OCI-LY3 (cell line): ENCODE results near the gene CIDEB.

ENCODE experiments used
- H2AFZ ChIP-seq: fragments of 200-600, 300-600 bp; shearing (Covaris generic); 2 replicates; pipeline ENCODE4 v1.6.0; 2014; ENCODE audit warnings: antibody characterized with exemption, low read depth, low read length
- H3K27ac ChIP-seq: fragments of 200-600, 300-600 bp; sonication (generic); 2 replicates; pipeline ENCODE4 v1.5.1; 2014; ENCODE audit warnings: mild to moderate bottlenecking, low read length, moderate library complexity, mixed read lengths
- H3K27me3 ChIP-seq: fragments of 200-600, 300-600 bp; sonication (generic); 2 replicates; pipeline ENCODE4 v1.6.1; 2014; ENCODE audit warnings: low read depth, low read length, mixed read lengths
- H3K36me3 ChIP-seq: fragments of 200-600, 300-600 bp; sonication (generic); replicated peaks from 2 replicates; pipeline ENCODE3; 2014; ENCODE audit warnings: low read depth, low read length, mixed read lengths
- H3K4me1 ChIP-seq: fragments of 300-600, 200-600 bp; sonication (generic); 2 replicates; pipeline ENCODE4 v1.6.1; 2014; ENCODE audit warnings: low read length, mixed read lengths
- H3K4me2 ChIP-seq: fragments of 200-600, 300-600 bp; sonication (generic); 2 replicates; pipeline ENCODE4 v1.6.1; 2014; ENCODE audit warnings: low read length, mixed read lengths
- H3K4me3 ChIP-seq: fragments of 300-600, 200-600 bp; sonication (generic); 2 replicates; pipeline ENCODE4 v1.5.1; 2014; ENCODE audit warnings: antibody characterized with exemption, mild to moderate bottlenecking, low read length, moderate library complexity
- H3K79me2 ChIP-seq: fragments of 300-600, 200-600 bp; shearing (Covaris generic); 2 replicates; pipeline ENCODE4 v1.6.1; 2014; ENCODE audit warnings: mild to moderate bottlenecking, low read length, mixed read lengths
- H3K9ac ChIP-seq: fragments of 300-600, 200-600 bp; shearing (Covaris generic); 2 replicates; pipeline ENCODE4 v1.6.0; 2014; ENCODE audit warnings: mild to moderate bottlenecking, low read length, moderate library complexity
- H3K9me3 ChIP-seq: fragments of 200-600, 300-600 bp; shearing (Covaris generic); 2 replicates; pipeline ENCODE4 v1.6.1; 2014; ENCODE audit warnings: low read length, mixed read lengths; ENCODE audit not compliant: insufficient read depth
- H4K20me1 ChIP-seq: fragments of 200-600, 300-600 bp; sonication (generic); 2 replicates; pipeline ENCODE4 v1.6.1; 2016; ENCODE audit warnings: low read length, mixed read lengths; ENCODE audit not compliant: insufficient read depth
- CTCF ChIP-seq: fragments of 200-600, 300-600 bp; sonication (generic); IDR thresholded peaks from 2 replicates; pipeline ENCODE4 v1.5.1; 2014; ENCODE audit warnings: antibody characterized with exemption, low read length, low read depth
- EZH2phosphoT487 ChIP-seq: fragments of 200-600 bp; shearing (Covaris generic); IDR thresholded peaks from 2 replicates; pipeline ENCODE4 v1.6.1; 2018; ENCODE audit warnings: antibody characterized with exemption, mixed run types, low read depth

Gene CIDEB

DNA sequence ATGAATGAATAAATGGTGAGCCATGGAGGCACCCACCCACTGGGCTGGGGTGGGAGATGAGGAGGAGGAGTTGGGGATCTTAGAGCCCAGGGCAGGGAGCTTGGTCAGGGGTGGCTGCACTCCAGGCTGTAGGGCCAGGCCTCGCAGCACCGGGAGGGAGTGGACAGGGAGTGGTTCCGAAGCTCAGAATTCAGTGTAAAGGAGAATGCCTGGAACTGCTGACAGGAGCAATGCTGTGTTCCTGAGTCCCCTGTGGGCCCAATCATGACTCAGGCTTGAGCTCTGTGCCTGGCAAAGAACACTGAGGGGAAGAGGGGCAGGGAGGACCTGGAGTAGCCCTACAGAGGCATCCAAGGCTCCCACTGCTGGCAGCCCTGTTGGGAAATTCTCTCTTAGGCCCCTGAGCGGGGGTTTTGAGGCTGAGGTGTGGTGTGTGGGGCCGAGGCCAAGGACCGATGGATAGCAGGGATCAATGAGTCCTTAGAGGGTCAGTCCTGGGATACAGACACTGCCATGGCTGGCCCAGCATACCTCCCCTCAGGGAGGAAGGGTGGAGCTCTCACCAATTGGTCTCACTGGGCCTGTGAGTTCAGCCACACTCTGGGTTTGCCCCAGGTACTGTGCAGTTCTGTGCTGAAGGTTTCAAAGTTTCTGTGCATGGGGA is 26.8 kb downstream of the CIDEB start:
- H3K4me2 ChIP-seq = no peak overlapping the region

GRCh38 chr14:24279301-24280186 is 28.2 kb downstream of the CIDEB start:
- Histone ChIP-seq H2AFZ (0 out of 2 replicates have a peak overlapping the region, but pooled peaks have one; percentile 1), H3K36me3 (no peaks in the 10 kb centered on the region)

More for the DNA sequence above, 26.8 kb downstream of the CIDEB start:
- no peaks in the 10 kb centered on the region for H4K20me1 ChIP-seq
- H3K4me3 ChIP-seq = no peak overlapping the region
- no peak overlapping the region for H3K9ac ChIP-seq
- H3K27me3 ChIP-seq = no peaks in the 10 kb centered on the region
- H2AFZ ChIP-seq = no peak overlapping the region
- TF ChIP-seq CTCF (no peak), EZH2phosphoT487 (no peak)
- no peak overlapping the region for H3K27ac ChIP-seq
- H3K79me2 ChIP-seq = no peaks in the 10 kb centered on the region
- H3K4me1 ChIP-seq = peaks cover 30% of the 10 kb centered on the region
- no peaks in the 10 kb centered on the region for H3K9me3 ChIP-seq
- H3K36me3 ChIP-seq = no peaks in the 10 kb centered on the region

DNA sequence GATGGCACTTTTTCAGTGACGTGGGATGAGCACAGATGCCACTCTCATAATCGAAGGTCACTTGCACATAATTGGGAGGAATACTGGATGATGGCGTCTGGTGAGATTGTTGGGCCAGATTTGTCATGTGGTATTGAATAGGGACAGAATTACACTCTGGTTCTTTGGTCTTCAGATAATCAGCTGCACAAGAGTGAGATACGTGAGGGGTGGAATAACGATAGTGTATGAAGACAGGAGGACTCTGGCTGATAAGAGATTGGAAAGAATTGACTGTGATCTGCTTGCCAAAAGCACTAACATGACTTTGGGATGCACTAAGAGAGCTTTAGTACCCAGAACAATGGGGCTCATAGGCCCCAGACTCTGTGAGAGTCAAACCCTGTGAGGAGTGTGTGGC is 29.4 kb downstream of the CIDEB start:
- no peak overlapping the region for H3K4me3 ChIP-seq
- no peaks in the 10 kb centered on the region for H4K20me1 ChIP-seq
- H3K27ac ChIP-seq = no peak overlapping the region
- peaks cover 46% of the 10 kb centered on the region for H3K4me1 ChIP-seq
- H3K4me2 ChIP-seq = peak overlapping the region; percentile 53; the same call in 1 of the 2 replicates
- H3K9ac ChIP-seq = no peak overlapping the region
- no peak overlapping the region for H2AFZ ChIP-seq
- H3K9me3 ChIP-seq = no peaks in the 10 kb centered on the region
- no peaks in the 10 kb centered on the region for H3K79me2 ChIP-seq
- H3K27me3 ChIP-seq = no peaks in the 10 kb centered on the region
- TF ChIP-seq CTCF (no peak), EZH2phosphoT487 (no peak)
- no peaks in the 10 kb centered on the region for H3K36me3 ChIP-seq

More at GRCh38 chr14:24279301-24280186, 28.2 kb downstream of the CIDEB start:
- peak overlapping the region; percentile 17; the same call in 1 of the 2 replicates for H3K27ac ChIP-seq
- TF ChIP-seq EZH2phosphoT487 (no peak), CTCF (peak; percentile 62)
- peak overlapping the region; percentile 53 for H3K4me2 ChIP-seq
- H3K79me2 ChIP-seq = no peaks in the 10 kb centered on the region
- H3K4me3 ChIP-seq = no peak overlapping the region
- no peaks in the 10 kb centered on the region for H4K20me1 ChIP-seq
- H3K27me3 ChIP-seq = no peaks in the 10 kb centered on the region
- H3K9ac ChIP-seq = no peak overlapping the region
- H3K9me3 ChIP-seq = no peaks in the 10 kb centered on the region
- peaks cover 35% of the 10 kb centered on the region for H3K4me1 ChIP-seq

GRCh38 chr14:24277606-24278321 is 30.0 kb downstream of the CIDEB start:
- Histone ChIP-seq H3K4me1 (peaks cover 51% of the 10 kb centered on the region), H4K20me1 (no peaks in the 10 kb centered on the region), H3K36me3 (no peaks in the 10 kb centered on the region), H3K79me2 (no peaks in the 10 kb centered on the region), H2AFZ (no peak overlapping the region), H3K9ac (no peak overlapping the region), H3K9me3 (no peaks in the 10 kb centered on the region), H3K27ac (no peak overlapping the region), H3K4me2 (no peak overlapping the region), H3K27me3 (no peaks in the 10 kb centered on the region), H3K4me3 (no peak overlapping the region)
- TF ChIP-seq EZH2phosphoT487 = no peak
- no peak for TF ChIP-seq CTCF
